Activated CD8-positive, alpha-beta memory T cell treated with anti-CD3 and anti-CD28 coated beads, Interleukin-2, amount 50 U/mL, for 1 hour (primary cell): Measurements from ENCODE around the gene ATRIP.

Experiments
- DNase-seq: peaks from one replicate; pipeline ENCODE4 v3.0.0-alpha.2; 2020; ENCODE audit errors: extremely low read depth

The ATRIP gene

GRCh38 chr3:48410205-48411040 lies 36.1 kb upstream of the ATRIP start:
- DNase-seq, result no peak

DNA sequence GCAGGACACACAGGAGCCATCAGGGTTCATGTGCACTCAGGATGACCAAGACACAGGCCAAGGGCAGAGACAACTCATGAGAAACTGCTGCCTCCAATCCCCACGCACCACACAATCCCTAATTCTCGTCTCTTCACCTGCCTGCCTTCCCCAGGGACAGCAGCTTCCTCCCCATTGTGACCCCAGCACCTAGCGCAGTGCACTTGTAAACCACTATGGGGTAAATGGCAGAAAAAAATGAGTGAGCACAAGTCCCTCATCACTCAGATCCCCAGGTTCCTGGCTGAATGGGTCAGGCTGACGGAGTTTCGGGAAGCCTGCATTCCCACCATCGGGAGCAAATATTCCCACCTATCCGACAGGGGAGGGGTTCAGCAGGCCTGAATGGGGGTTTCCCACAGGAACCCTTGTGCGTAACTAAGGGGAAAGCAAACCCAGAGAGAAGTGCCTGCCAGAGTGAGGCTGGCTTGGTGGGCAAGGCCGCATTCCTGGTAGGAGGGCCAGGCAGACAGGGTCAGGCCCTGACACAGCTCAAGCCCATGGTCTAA lies 35.4 kb upstream of the ATRIP start:
- DNase-seq, result no peak

GRCh38 chr3:48411606-48412374 lies 34.7 kb upstream of the ATRIP start:
- DNase-seq, result no peak

GRCh38 chr3:48412375-48413001 lies 34.0 kb upstream of the ATRIP start:
- no peak for DNase-seq

DNA sequence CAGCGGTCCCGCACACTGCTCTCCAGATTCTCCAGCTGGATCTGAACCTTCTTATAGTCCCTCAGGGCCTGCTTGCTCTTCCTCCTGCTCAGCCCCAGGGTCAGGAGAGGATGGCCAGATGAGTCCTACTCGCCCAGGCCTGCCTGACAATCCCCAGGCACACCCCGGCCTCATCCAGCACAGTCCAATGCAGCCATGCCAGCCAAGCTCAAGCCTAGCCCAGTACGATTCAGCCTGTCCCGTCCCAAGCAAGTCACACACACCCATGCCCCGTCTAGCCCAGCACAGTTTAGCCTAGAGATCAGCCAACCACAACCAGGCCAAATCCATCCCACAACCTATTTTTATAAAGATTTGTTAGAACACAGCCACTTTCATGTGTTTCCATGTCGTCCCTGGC lies 33.5 kb upstream of the ATRIP start:
- DNase-seq, result no peak

GRCh38 chr3:48413611-48414010 lies 32.9 kb upstream of the ATRIP start:
- DNase-seq, result no peak

DNA sequence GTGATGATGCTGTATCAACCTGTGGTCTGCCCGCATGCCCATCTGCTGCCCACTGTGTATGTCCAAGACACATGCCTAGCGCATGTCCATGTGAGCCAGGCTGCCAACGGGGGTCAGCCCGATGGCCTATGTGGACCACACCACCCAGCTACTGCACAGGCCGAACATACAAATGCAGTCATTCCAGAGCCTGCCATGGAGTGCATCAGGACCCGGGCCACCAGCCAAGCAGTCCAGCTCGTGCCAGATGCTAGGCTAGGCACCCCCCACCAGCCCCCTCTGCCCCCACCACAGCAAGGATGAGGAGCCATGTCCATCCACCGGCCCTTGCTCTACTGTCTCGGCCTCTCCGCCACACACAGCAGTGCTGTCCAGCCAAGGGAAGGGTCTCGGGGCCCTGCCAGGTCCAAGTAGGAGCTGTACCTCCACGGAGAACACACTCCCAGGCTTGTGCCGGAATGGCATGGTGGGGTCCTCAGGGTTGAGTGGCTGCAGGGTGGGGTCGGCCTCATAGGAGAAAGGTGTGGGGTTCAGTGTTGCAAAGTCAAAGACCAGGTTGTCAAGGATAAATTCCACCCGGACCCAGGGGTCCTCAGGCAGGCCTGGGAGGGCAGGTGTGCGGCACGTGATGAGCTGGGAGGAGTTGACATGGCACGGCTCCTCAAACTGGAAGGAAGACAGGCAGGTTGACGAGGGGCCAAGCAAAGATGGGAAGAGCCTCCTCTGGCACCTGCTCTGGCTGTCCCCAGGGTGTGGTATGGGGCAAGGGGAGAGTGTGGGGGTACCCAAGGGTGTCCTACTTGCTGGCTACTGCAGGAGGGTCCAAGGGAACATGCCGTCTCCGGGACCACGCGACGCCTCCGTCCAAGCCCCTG lies 31.9 kb upstream of the ATRIP start:
- no peak for DNase-seq

GRCh38 chr3:48415251-48415953 lies 31.1 kb upstream of the ATRIP start:
- DNase-seq, result no peak

DNA sequence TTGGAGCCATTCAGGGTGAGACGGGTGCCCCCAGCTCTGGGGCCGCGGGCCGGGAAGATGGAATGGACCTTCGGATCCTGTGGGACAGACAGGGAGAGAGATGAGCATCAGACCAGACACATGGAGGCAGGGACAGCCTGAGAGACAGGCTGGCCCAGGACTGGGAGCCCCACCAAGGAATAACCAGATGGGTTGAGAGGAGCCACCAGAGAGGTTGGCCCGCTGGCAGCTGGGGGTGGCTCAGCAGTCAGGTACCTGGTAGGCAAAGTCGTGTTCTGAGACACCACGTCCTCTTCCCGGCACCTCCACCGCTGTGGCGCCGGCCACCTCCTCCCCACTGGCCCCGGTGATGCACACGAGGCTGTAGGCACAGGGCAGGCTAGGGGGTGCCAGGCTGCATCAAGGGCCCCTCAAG lies 30.4 kb upstream of the ATRIP start:
- DNase-seq, result no peak

- DNase-seq, result no peak
Measured at GRCh38 chr3:48416546-48416945, 30.0 kb upstream of the ATRIP start.

DNA sequence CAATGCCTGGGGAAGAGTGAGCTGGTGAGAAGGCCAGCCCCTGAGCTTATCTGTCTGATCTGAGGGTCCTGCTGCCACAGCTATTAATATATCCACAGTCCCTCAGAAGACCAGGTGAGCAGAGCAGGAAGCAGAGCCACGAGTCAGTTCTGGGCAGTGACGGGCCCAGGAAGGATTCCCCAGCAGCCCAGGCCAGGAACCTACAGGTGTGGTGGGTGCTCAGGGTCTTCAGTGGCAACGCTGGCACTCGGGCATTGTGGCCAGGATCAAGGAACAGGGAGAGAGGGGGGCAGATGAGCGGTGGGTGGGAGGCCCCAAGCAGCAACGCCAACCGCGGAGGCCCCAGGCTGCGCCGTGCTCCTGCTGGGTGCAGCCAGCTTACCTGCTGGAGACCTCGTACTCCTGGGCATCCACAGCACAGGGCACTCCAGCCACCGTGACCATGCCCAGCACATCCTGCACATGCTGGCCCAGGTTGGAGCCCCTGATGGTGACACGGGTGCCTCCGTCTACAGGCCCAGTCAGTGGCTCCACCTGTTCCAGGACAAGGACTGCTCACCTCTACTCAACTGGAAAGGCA lies 28.9 kb upstream of the ATRIP start:
- DNase-seq, result no peak

DNA sequence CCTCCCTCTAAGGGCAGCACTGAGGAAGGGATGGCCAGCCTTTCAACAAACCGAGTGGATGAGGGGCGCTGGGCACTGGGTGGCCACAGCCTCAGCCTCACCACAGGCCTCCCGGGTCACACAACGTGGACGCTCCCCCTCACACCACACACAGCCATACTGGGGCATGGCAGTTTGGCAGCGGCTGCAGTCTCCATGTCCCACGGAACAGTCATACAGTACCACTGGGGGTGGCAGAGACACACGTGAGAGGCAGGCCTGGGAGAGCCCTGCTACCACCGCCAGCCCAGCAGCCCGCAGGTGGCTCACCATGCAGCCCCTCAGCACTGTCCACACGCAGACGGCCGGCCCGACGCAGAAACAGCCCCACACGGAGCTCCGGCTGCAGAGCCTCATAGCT lies 28.4 kb upstream of the ATRIP start:
- DNase-seq, result no peak

- DNase-seq, result no peak
Measured at GRCh38 chr3:48418651-48419050, 27.9 kb upstream of the ATRIP start.

GRCh38 chr3:48419149-48419548 lies 27.4 kb upstream of the ATRIP start:
- DNase-seq, result no peak

DNA sequence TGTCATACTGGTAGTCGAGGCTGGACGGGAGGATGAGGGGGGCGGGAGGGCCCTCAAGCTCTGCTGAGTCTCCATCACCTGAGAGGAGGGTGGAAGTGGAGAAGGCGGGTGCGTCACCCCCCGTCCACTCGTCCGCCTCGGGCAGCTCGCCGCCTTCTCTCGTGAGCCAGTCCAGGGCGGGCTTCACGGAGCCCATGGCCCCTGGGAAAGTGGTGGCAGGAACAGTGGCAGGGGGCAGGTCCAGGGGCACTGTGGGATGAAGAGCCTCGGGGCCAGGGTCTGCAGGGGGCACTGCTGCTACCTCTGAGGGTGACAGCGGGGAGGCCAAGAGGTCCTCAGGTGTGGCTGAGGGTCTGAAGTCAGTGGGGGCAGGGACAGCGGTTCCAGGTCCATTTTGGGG lies 26.9 kb upstream of the ATRIP start:
- no peak for DNase-seq

DNA sequence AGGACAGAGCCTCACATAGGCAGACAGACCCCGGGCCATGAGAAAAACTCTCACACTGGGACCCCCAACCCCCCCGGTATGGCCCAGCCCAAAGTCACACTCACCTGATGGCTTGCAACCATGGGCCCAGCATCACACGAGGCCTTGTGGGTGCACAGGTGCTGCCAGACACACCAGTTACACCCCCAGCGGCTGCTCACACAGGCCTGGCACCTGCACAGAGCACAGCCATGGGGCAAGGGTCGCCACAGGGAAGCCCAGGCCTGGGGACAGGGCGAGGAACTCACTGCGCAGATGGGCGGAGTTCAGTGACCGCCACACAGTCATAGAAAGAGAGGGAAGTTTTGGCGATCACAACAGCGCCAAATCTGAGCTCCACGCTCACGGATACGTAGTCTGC lies 26.0 kb upstream of the ATRIP start:
- no peak for DNase-seq

- no peak for DNase-seq
Measured at GRCh38 chr3:48422272-48422671, 24.3 kb upstream of the ATRIP start.

GRCh38 chr3:48422681-48423080 lies 23.9 kb upstream of the ATRIP start:
- DNase-seq, result no peak

DNA sequence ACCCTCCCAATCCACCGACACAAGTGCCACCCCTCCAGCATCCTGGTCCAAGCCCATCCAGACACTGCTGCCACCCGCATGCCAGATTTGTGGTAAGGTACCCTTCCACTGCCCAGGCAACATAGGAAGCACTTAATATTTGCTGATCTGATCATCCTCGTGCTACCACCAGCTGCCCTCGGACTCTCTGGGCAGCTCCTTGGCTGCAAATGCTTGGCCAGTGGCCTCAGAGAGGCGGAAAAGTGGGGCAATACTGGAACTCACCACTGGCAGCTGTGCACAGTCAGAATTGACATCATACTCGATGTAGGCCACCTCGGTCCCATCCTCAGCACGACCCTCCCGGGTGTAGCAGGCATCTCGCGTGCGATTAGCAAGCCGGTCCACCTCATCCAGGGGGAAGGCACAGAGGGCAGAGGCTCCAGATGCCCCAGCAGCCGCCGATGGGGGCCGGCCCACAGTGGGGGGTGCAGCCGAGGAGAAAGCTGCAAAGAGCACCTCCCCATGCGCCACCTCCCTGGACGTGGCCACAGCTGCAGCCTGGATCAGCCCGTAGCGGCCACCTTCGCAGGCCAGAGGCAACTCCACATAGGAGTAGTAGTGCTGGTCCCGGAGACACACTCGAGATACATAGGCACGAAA lies 23.2 kb upstream of the ATRIP start:
- no peak for DNase-seq
